GM19035 (cell line): ENCODE results near the gene GMEB2.
"Not testable (repeated sequence)": the region's sequence is repeated elsewhere in the genome, so short reads cannot be mapped to it uniquely, and the experiment has no call there.

Experiments used
- ATAC-seq: cut with Tn5 transposase; IDR thresholded peaks from one replicate; pipeline ENCODE4 v1.9.1; 2021; ENCODE audit not compliant: unreplicated experiment

GMEB2 gene

GRCh38 chr20:63561624-63562396 is 65.1 kb downstream of the GMEB2 start:
- ATAC-seq, result no peak

- no peak for ATAC-seq
These were observed 65.9 kb downstream of the GMEB2 start for GRCh38 chr20:63560856-63561609.

GRCh38 chr20:63560333-63560805 is 66.5 kb downstream of the GMEB2 start:
- no peak for ATAC-seq

- not testable (repeated sequence) for ATAC-seq
These were observed 67.2 kb downstream of the GMEB2 start for GRCh38 chr20:63559485-63560332.

GRCh38 chr20:63558804-63559484 is 68.0 kb downstream of the GMEB2 start:
- no peak for ATAC-seq

GRCh38 chr20:63557481-63557891 is 69.4 kb downstream of the GMEB2 start:
- no peak for ATAC-seq

GRCh38 chr20:63556873-63557478 is 69.9 kb downstream of the GMEB2 start:
- ATAC-seq, result no peak

GRCh38 chr20:63555661-63556381 is 71.1 kb downstream of the GMEB2 start:
- ATAC-seq, result no peak

GRCh38 chr20:63554361-63555278 is 72.3 kb downstream of the GMEB2 start:
- no peak for ATAC-seq

- ATAC-seq, result peak; percentile 23
These were observed 73.0 kb downstream of the GMEB2 start, which contains the start of gene FNDC11 for GRCh38 chr20:63553933-63554290. TSS of gene FNDC11 (plus strand) at chr20:63554159. CDS start at chr20:63555664, 1,505 bp downstream.

GRCh38 chr20:63553251-63553932 is 73.5 kb downstream of the GMEB2 start:
- peak; percentile 47 for ATAC-seq

GRCh38 chr20:63552481-63553249 is 74.2 kb downstream of the GMEB2 start:
- peak; percentile 23 for ATAC-seq

GRCh38 chr20:63551068-63551467 is 75.8 kb downstream of the GMEB2 start:
- no peak for ATAC-seq

- no peak for ATAC-seq
These were observed 77.1 kb downstream of the GMEB2 start for GRCh38 chr20:63549679-63550282.

- ATAC-seq, result no peak
These were observed 77.9 kb downstream of the GMEB2 start for GRCh38 chr20:63549019-63549418.

GRCh38 chr20:63548542-63548941 is 78.4 kb downstream of the GMEB2 start:
- no peak for ATAC-seq
